SIG-M5 treated with dmso at 0.1 percent for 504 hours (cell line): Measurements from ENCODE around the gene MARCHF5.
A peak's percentile ranks its signal among the peaks of the same experiment; 100 is the strongest.
"Not testable (repeated sequence)": the region's sequence is repeated elsewhere in the genome, so short reads cannot be mapped to it uniquely, and the experiment has no call there.

ENCODE experiments used
- DNase-seq: peaks from one replicate; lab custom pipeline; 2025; ENCODE audit not compliant: unreplicated experiment; lab: John Stamatoyannopoulos, UW

Gene MARCHF5

DNA sequence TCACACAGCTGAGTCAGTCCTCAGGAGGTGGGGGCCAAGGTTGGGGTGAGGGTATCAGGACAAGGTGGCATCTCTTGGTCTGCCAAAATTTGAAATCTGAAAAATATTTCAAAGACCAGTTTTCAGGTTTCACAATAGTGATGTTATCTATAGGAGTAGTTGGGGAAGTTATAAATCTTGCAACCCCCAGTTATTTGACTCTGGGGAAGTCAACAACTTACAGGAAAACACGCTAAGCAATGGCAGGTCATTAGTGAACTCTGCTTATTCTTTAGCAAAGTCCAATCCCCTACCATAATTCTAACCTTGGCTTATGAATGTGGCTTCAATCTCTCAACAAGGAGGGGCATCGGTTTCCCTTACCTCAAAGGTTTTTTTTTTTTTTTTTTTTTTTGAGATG, 94.9 kb downstream of the MARCHF5 start:
- no peak for DNase-seq

DNA sequence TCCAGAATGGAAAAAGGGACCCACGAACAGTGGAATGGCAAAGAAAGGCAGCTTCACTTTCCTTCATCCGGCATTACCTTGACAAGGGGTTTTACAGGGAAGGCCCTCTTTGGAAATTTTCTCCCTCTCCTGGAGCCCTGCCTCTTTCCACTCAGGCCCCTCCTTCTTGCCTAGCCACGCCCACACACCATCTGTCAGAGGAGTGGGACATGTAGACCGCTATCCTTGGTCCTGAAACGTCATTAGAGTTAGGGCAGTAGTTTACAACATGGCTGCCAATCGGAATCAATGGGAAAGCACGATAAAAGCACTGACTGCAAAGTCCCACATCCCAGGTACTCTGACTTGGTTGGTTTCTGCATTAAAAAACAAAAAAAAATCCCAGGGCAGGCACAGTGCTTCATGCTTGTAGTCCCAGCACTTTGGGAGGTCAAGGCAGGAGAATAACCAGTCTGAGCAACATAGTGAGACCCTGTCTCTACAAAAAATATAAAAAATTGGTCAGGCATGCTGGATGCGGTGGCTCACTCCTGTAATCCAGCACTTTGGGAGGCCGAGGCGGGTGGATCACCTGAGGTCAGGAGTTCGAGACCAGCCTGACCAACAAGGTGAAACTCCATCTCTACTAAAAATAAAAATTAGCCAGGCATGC, 96.4 kb downstream of the MARCHF5 start:
- DNase-seq = peak; percentile 21

DNA sequence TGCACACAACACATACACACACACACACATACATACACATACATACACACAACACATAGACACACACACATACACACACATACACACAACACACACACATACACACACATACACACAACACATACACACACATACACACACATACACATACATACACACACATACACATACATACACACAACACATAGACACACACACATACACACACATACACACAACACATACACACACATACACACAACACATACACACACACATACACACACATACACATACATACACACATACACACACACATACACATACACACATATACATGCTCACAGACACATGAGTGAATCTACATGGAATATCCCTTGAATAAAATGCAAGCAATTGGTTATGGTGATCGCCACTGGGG, 102.2 kb downstream of the MARCHF5 start:
- not testable (repeated sequence) for DNase-seq

DNA sequence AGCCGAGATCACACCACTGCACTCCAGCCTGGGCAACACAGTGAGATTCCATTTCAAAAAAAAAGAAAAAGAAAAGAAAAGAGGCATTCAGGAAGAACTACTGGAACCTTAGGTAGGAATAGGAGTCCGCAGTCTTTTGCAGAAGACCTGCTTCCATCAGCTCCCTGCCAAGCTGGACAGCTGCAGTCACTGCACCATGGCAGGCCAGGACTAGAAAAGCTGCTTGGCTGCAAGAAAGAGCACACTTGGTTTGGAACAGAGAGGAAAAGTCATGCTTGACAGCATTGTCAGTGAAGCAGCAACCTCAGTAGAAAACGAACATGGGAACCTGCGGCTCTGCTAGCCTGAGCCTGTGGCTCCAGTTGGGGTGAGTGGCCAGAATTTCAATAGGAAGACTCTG, 104.3 kb downstream of the MARCHF5 start:
- no peak for DNase-seq

DNA sequence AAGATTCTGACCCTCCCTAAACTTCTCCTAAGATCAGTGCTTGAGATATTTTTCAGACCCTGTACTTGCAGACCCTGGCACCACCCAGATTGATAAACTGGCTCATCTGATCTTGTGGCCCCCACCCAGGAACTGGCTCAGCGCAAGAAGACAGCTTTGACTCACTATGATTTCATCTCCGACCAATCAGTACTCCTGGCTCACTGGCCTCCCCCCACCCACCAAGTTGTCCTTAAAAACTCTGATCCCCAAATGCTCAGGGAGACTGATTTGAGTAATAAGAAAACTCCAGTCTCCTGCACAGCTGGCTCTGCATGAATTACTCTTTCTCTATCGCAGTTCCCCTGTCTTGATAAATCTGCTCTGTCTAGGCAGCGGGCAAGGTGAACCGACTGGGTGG, 111.3 kb downstream of the MARCHF5 start:
- not testable (repeated sequence) for DNase-seq
